Loucy (cell line): ENCODE data around the gene OR5C1.
A peak's percentile ranks its signal among the peaks of the same experiment; 100 is the strongest.

Experiments
- H2AFZ ChIP-seq: fragments of 200-600 bp; sonication (generic); 2 replicates; pipeline ENCODE4 v1.6.0; 2016; ENCODE audit warnings: antibody characterized with exemption, mild to moderate bottlenecking, low read length, moderate library complexity
- H3F3A ChIP-seq: fragments of 200-600 bp; 2 replicates; pipeline ENCODE4 v1.6.0; 2016; ENCODE audit warnings: antibody characterized with exemption, low read depth, mild to moderate bottlenecking
- H3K27me3 ChIP-seq: fragments of 200-600 bp; sonication (generic); 2 replicates; pipeline ENCODE4 v1.6.1; 2014; ENCODE audit warnings: low read length, mild to moderate bottlenecking; ENCODE audit not compliant: insufficient read depth, poor library complexity, severe bottlenecking
- H3K36me3 ChIP-seq: fragments of 200-600 bp; sonication (generic); 2 replicates; pipeline ENCODE4 v1.6.1; 2016; ENCODE audit warnings: low read length; ENCODE audit not compliant: insufficient read depth
- H3K4me1 ChIP-seq: fragments of 200-600 bp; sonication (generic); 2 replicates; pipeline ENCODE4 v1.5.1; 2014; ENCODE audit warnings: low read length, mild to moderate bottlenecking; ENCODE audit not compliant: insufficient read depth, poor library complexity, severe bottlenecking
- H3K4me2 ChIP-seq: fragments of 200-600 bp; sonication (generic); 2 replicates; pipeline ENCODE4 v1.6.0; 2014; ENCODE audit warnings: antibody characterized with exemption, low read length, low read depth, mild to moderate bottlenecking; ENCODE audit not compliant: poor library complexity, severe bottlenecking
- H3K4me3 ChIP-seq: fragments of 200-600 bp; sonication (generic); 2 replicates; pipeline ENCODE4 v1.5.1; 2014; ENCODE audit warnings: low read length, mild to moderate bottlenecking, mixed read lengths; ENCODE audit not compliant: poor library complexity, severe bottlenecking
- H3K79me2 ChIP-seq: fragments of 200-600 bp; sonication (generic); 2 replicates; pipeline ENCODE4 v1.6.1; 2014; ENCODE audit warnings: low read length; ENCODE audit not compliant: insufficient read depth
- H3K9ac ChIP-seq: fragments of 200-600 bp; sonication (generic); 2 replicates; pipeline ENCODE4 v1.6.0; 2014; ENCODE audit warnings: mild to moderate bottlenecking, low read depth, low read length, moderate library complexity; ENCODE audit not compliant: poor library complexity, severe bottlenecking
- H3K9me2 ChIP-seq: fragments of 200-600 bp; sonication (generic); replicated peaks from 2 replicates; pipeline ENCODE4 v1.6.1; 2016; ENCODE audit warnings: low read depth, low read length, mixed read lengths
- H3K9me3 ChIP-seq: fragments of 200-600 bp; sonication (generic); 2 replicates; pipeline ENCODE4 v1.6.1; 2014; ENCODE audit warnings: mild to moderate bottlenecking, antibody characterized with exemption, low read length, low read depth; ENCODE audit not compliant: insufficient read depth
- H4K20me1 ChIP-seq: fragments of 200-600 bp; sonication (generic); 2 replicates; pipeline ENCODE4 v1.6.0; 2014; ENCODE audit warnings: antibody characterized with exemption, low read length, mild to moderate bottlenecking; ENCODE audit not compliant: insufficient read depth, poor library complexity, severe bottlenecking
- CTCF ChIP-seq: fragments of 200-600 bp; sonication (generic); conservative IDR thresholded peaks from 2 replicates; pipeline ENCODE4 v1.5.1; 2014; ENCODE audit warnings: mild to moderate bottlenecking, antibody characterized with exemption, low read length
- EZH2phosphoT487 ChIP-seq: fragments of 200-600 bp; IDR thresholded peaks from 2 replicates; pipeline ENCODE4 v1.6.1; 2018; ENCODE audit warnings: antibody characterized with exemption, mild to moderate bottlenecking, moderate library complexity, borderline replicate concordance

The OR5C1 gene

DNA sequence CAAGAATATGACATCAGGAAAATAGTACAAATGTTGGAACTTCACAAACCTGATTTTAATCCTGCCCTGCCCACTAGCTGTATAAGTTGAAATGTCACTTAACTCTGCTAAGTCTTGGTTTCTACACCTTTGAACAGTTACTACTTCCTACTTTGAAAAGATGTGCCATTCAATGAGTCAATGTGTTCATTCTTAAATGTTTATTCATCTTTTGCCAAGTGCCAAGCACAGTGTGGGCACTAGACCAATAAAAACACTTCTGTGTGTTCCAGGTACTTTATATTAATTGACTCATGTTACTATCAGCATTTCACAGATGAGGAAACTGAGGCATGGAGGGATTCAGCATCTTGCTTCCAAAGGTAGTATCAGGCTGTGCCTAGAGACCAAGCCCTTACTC, 26.8 kb downstream of the OR5C1 start:
- peaks cover 21% of the 10 kb centered on the region for H3K4me1 ChIP-seq
- TF ChIP-seq CTCF (no peak), EZH2phosphoT487 (no peak)
- H3K9me2 ChIP-seq = no peaks in the 10 kb centered on the region
- H3K9me3 ChIP-seq = no peaks in the 10 kb centered on the region
- H2AFZ ChIP-seq = no peak overlapping the region; the same call in 1 of the 2 replicates
- peaks cover 36% of the 10 kb centered on the region for H3K79me2 ChIP-seq
- no peaks in the 10 kb centered on the region for H3K27me3 ChIP-seq
- H3K36me3 ChIP-seq = peaks cover 18% of the 10 kb centered on the region
- peak overlapping the region; percentile 69 for H3K4me3 ChIP-seq
- H4K20me1 ChIP-seq = peaks cover 3% of the 10 kb centered on the region
- peak overlapping the region; percentile 52 for H3K9ac ChIP-seq
- H3K4me2 ChIP-seq = peak overlapping the region; percentile 89
- peaks cover 5% of the 10 kb centered on the region; the same call in 1 of the 2 replicates for H3F3A ChIP-seq

GRCh38 chr9:122816163-122816867, 27.6 kb downstream of the OR5C1 start:
- peaks cover 43% of the 10 kb centered on the region for H3K79me2 ChIP-seq
- H3K9me3 ChIP-seq = no peaks in the 10 kb centered on the region
- peaks cover 9% of the 10 kb centered on the region for H4K20me1 ChIP-seq
- peaks cover 8% of the 10 kb centered on the region; the same call in 1 of the 2 replicates for H3F3A ChIP-seq
- peaks cover 25% of the 10 kb centered on the region for H3K4me1 ChIP-seq
- H3K36me3 ChIP-seq = peaks cover 24% of the 10 kb centered on the region
- no peaks in the 10 kb centered on the region for H3K27me3 ChIP-seq
- H3K9me2 ChIP-seq = no peaks in the 10 kb centered on the region
- TF ChIP-seq CTCF = no peak
- no peak for TF ChIP-seq EZH2phosphoT487
- peak overlapping the region; percentile 69 for H3K4me3 ChIP-seq
- H3K9ac ChIP-seq = peak overlapping the region; percentile 52
- H3K4me2 ChIP-seq = peak overlapping the region; percentile 89
- peak overlapping the region; percentile 36; the same call in 1 of the 2 replicates for H2AFZ ChIP-seq

DNA sequence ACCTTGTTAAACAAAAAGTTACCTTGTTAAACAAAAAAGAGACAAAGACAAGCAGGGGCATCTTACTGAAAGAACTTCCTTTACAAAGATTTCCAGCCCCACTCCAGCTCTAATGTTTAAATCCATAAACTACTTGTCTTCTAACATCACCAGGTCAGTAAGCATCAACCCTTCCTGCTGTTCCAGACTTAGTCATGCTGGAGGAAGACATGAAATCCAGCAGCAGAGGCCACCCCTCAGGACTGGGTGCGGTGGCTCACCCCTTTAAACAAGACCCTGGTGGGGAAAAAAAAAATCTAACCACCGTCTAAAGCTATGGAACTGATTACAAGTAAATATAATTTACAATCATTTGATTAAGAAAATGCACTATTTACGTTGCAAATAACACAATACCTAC, 30.6 kb downstream of the OR5C1 start:
- peaks cover 34% of the 10 kb centered on the region for H4K20me1 ChIP-seq
- H3K4me3 ChIP-seq = no peak overlapping the region
- H3K9me2 ChIP-seq = no peaks in the 10 kb centered on the region
- H3K4me2 ChIP-seq = peak overlapping the region; percentile 26
- TF ChIP-seq CTCF = no peak
- no peak for TF ChIP-seq EZH2phosphoT487
- peaks cover 67% of the 10 kb centered on the region for H3K79me2 ChIP-seq
- no peaks in the 10 kb centered on the region for H3K27me3 ChIP-seq
- H3K36me3 ChIP-seq = peaks cover 38% of the 10 kb centered on the region
- peaks cover 51% of the 10 kb centered on the region for H3K4me1 ChIP-seq
- H3K9me3 ChIP-seq = no peaks in the 10 kb centered on the region
- no peak overlapping the region for H2AFZ ChIP-seq
- H3F3A ChIP-seq = peaks cover 18% of the 10 kb centered on the region; the same call in 1 of the 2 replicates
- H3K9ac ChIP-seq = no peak overlapping the region
